Measurements from ENCODE around the gene MYO15A. TPM values are rescaled to one million over a fixed set of nuclear protein-coding genes. Genes with fewer than 3 reads are reported as not detected.
A peak's percentile ranks its signal among the peaks of the same experiment; 100 is the strongest.

Gene MYO15A
- total RNA-seq, 2 experiments from 2014 or later: 0.76 to 1.1 TPM

DNA sequence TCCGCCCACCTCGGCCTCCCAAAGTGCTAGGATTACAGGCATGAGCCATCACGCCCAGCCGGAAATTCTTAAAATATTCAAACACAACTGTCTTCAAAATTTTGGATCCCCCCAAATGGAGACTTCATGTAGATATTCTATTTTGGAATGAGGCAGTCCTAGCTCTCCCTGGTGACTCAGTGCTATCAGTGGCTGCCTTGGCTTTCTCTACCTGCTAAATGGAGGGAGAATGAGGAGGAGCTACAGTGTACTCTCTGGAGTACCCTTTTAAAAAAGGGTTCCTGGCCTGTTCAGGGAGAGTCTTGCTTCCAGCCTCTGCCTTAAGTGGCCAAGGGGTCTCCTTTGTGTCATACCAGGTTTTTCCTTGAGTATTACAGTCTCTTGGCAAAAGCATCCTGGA is 85.8 kb downstream of the MYO15A start:
- Mint-ChIP-seq H3K27me3 (no peaks in the 10 kb centered on the region), H3K9me3 (no peaks in the 10 kb centered on the region), H3K27ac (peak overlapping the region; percentile 30), H3K36me3 (ENCODE audit: low read depth) (peaks cover 53% of the 10 kb centered on the region), H3K4me1 (ENCODE audit: low read depth) (peaks cover 75% of the 10 kb centered on the region), H3K4me3 (no peak overlapping the region)
- ChIA-PET CTCF (interaction anchor here (0.6 to 7.3 kb wide), 2 partner anchors 24 to 52 kb away, joined by 3 to 43 read pairs; no protein-coding TSS in a partner anchor), POLR2A (no interaction called here)
- TF ChIP-seq, protein P1, sequence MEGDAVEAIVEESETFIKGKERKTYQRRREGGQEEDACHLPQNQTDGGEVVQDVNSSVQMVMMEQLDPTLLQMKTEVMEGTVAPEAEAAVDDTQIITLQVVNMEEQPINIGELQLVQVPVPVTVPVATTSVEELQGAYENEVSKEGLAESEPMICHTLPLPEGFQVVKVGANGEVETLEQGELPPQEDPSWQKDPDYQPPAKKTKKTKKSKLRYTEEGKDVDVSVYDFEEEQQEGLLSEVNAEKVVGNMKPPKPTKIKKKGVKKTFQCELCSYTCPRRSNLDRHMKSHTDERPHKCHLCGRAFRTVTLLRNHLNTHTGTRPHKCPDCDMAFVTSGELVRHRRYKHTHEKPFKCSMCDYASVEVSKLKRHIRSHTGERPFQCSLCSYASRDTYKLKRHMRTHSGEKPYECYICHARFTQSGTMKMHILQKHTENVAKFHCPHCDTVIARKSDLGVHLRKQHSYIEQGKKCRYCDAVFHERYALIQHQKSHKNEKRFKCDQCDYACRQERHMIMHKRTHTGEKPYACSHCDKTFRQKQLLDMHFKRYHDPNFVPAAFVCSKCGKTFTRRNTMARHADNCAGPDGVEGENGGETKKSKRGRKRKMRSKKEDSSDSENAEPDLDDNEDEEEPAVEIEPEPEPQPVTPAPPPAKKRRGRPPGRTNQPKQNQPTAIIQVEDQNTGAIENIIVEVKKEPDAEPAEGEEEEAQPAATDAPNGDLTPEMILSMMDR (IDR thresholded peaks at IDR 0.05): no peak
- no peak for ATAC-seq
- no peak for DNase-seq
- intact Hi-C loops (cut with micrococcal nuclease): no loop called here

DNA sequence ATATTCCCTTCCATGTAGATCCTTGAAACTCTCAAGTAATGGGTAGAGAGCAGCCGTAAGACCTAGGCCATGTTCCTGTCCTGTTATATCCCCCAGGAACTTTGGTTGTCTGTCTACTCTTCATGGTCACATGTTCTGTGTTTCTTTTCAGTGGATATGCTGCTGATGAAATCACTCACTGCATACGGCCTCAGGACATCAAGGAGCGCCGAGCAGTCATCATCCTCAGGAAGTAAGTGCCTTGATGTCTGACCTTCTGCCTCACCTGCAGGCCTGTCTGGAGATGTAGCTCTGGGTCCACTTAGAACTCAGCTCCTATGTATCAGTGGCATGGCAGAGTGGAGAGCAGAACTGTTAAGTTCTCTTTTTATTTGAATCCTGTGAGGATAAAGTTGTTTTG is 86.2 kb downstream of the MYO15A start:
- no peak overlapping the region for H3K27ac Mint-ChIP-seq
- peaks cover 49% of the 10 kb centered on the region for H3K36me3 Mint-ChIP-seq (ENCODE audit: low read depth)
- TF ChIP-seq, protein P1 (IDR thresholded peaks at IDR 0.05): no peak
- no peak overlapping the region for H3K4me3 Mint-ChIP-seq
- intact Hi-C loops (cut with micrococcal nuclease): no loop called here
- no peaks in the 10 kb centered on the region for H3K27me3 Mint-ChIP-seq
- ChIA-PET POLR2A (no interaction called here), CTCF (interaction anchor here (7.3 kb wide), 1 partner anchor 53 kb away, joined by 43 read pairs; no protein-coding TSS in a partner anchor)
- DNase-seq: no peak
- H3K9me3 Mint-ChIP-seq: no peaks in the 10 kb centered on the region
- ATAC-seq: no peak
- peaks cover 74% of the 10 kb centered on the region for H3K4me1 Mint-ChIP-seq (ENCODE audit: low read depth)

DNA sequence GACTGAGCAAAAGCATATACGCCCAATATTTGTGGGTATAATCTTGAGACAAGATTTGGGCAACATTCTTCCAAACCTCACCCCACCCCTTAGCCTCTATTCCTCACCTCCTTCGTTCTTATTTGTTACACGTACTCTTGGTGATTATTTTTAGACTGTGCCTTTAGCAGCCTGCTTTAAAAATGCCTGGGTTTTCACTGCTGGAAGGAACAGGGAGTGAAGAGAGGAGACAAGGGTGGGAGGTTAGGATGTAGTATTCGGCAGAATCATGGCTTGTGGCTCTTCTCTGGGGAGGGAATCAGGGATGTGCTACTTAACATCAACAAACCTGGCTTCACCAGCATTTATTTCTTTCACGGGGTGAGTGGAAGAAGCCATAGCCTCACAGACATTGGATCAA is 86.7 kb downstream of the MYO15A start:
- CTCF ChIA-PET: interaction anchor here (7.3 kb wide), 1 partner anchor 53 kb away, joined by 43 read pairs; no protein-coding TSS in a partner anchor
- TF ChIP-seq, protein P1 (IDR thresholded peaks at IDR 0.05): no peak
- Mint-ChIP-seq H3K9me3 (no peaks in the 10 kb centered on the region), H3K27ac (no peak overlapping the region), H3K27me3 (no peaks in the 10 kb centered on the region), H3K4me1 (ENCODE audit: low read depth) (peaks cover 71% of the 10 kb centered on the region), H3K36me3 (ENCODE audit: low read depth) (peaks cover 50% of the 10 kb centered on the region), H3K4me3 (no peak overlapping the region)
- intact Hi-C loops (cut with micrococcal nuclease): no loop called here
- POLR2A ChIA-PET: no interaction called here
- DNase-seq (no peak), ATAC-seq (no peak)

DNA sequence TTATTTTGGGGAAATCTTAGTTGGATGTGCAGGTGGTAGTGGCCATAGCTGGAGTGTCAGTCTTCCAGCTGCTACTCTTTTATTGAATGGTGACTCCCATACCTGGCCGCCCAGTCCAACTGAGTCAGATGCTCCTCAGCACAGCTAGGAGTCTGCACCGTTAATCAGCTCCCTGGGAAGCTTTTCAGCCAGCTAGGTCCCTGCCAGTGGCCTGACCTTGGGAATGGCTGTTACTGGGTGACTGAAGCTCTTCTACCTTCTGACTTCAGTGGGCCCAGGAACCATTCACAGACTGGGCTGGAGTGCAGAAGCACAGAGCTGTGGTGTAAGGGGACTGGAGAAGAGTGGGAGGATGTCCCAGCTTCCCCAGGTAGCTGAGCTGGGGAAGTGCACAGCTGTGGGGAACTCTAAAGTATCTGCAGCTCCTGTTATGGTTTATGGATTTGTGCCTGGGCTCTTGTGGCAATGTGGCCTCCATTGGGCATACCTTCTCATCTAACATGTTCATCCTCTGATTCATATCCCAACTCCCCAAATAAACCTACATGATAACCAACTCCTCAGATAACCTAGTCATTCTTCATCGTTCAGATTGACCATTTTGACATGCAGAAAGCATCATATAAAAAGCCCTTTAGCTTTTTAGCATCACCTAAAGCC is 89.1 kb downstream of the MYO15A start:
- peaks cover 41% of the 10 kb centered on the region for H3K36me3 Mint-ChIP-seq (ENCODE audit: low read depth)
- peaks cover 52% of the 10 kb centered on the region for H3K4me1 Mint-ChIP-seq (ENCODE audit: low read depth)
- ChIA-PET POLR2A (interaction anchor here (0.6 to 0.8 kb wide), 2 partner anchors 14 to 43 kb away, joined by 3 to 4 read pairs; partner anchors contain the start of gene ALKBH5), CTCF (interaction anchor here (0.9 to 1.9 kb wide), 5 partner anchors 9 to 57 kb away, joined by 3 to 5 read pairs (median 4); partner anchors contain the start of gene ALKBH5)
- TF ChIP-seq, protein P1 (IDR thresholded peaks at IDR 0.05): no peak
- H3K27me3 Mint-ChIP-seq: no peaks in the 10 kb centered on the region
- H3K4me3 Mint-ChIP-seq: no peak overlapping the region
- DNase-seq (no peak), ATAC-seq (no peak)
- intact Hi-C loops (cut with micrococcal nuclease): no loop called here
- no peaks in the 10 kb centered on the region for H3K9me3 Mint-ChIP-seq
- H3K27ac Mint-ChIP-seq: peak overlapping the region; percentile 40

DNA sequence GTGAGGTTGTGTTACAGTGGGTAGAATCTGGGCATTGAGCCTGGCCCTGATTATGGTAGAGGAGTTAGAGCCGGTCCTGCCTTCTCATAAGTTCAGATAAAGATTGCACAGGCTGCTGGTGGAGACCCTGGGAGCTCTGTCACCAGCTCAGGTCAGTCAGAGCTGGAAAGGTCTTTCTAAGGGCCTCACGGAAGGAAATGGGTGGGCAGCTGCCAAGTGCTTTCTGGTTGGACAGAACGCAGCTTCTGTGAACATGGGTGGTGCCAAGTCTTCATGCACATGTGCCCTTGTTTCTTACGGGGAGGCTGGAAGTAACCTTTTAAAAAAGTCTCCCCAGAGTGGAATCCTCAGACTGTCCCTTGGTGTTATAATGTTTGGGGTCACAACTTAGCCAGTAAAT is 90.0 kb downstream of the MYO15A start:
- H3K27me3 Mint-ChIP-seq: no peaks in the 10 kb centered on the region
- TF ChIP-seq, protein P1 (IDR thresholded peaks at IDR 0.05): no peak
- no peak for ATAC-seq
- H3K27ac Mint-ChIP-seq: peak overlapping the region; percentile 40
- DNase-seq: no peak
- CTCF ChIA-PET: interaction anchor here (1.6 kb wide), 1 partner anchor 14 kb away, joined by 4 read pairs; the partner anchor contains the start of gene ALKBH5
- no peaks in the 10 kb centered on the region for H3K9me3 Mint-ChIP-seq
- H3K36me3 Mint-ChIP-seq (ENCODE audit: low read depth): peaks cover 43% of the 10 kb centered on the region
- peaks cover 48% of the 10 kb centered on the region for H3K4me1 Mint-ChIP-seq (ENCODE audit: low read depth)
- POLR2A ChIA-PET: no interaction called here
- no peak overlapping the region for H3K4me3 Mint-ChIP-seq
- intact Hi-C loops (cut with micrococcal nuclease): no loop called here
